Colon (tissue), 2 donors: Measurements from ENCODE around the gene PRSS38.

Source experiments
- FAIRE-seq: peaks from 2 replicates; lab custom pipeline; 2012; peaks lifted over from hg19 to GRCh38; lab: Jason Lieb, UNC
- donor health status: control.
- donor health status: control.

PRSS38 gene

GRCh38 chr1:227886503-227886961 is 71.1 kb downstream of the PRSS38 start:
- FAIRE-seq, result no peak

- no peak for FAIRE-seq
Observed at GRCh38 chr1:227886993-227887696, 71.7 kb downstream of the PRSS38 start.

- no peak for FAIRE-seq
Observed at GRCh38 chr1:227887697-227888403, 72.4 kb downstream of the PRSS38 start.

- no peak for FAIRE-seq
Observed at GRCh38 chr1:227888404-227889046, 73.0 kb downstream of the PRSS38 start.

DNA sequence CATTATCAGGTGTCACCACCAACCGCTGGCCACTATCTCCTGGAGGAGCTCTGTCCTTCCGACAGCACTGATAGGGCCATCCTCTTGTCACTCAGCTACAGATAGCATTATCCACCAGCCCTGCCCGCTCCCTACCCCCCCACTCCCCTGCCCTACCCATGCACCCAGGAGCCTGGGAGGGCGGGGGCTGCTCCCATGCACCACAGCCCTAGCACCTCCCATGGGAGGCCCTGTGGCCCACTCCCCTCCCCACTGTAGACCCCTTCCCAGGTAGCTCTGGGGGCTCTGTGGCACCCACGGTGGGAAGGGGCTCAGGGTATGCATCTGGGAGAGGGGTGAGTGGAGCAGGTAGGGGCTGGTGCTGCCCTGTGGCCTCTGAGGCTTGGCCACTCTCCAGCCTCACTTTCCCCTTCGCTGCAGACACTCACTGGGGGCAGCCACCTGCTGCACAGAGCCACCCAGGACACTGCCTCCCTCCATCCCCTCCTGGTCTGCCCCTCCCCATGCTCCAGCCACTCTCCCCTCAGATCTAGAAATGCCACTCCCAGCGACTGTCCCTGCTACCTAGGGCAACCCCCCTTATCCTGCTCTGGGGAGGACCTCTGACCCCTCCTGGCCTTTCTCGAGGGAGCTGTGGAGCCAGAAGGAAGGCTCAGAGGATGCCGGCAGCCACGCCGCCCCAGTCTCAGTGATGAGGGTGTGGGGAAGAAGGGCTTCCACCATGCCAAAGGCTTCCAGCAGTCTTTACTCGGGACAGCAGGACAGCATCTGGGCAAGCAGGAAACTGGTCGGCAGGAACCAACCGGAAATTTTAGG is 73.8 kb downstream of the PRSS38 start:
- FAIRE-seq, result no peak

GRCh38 chr1:227889863-227890405 is 74.5 kb downstream of the PRSS38 start:
- FAIRE-seq, result no peak

GRCh38 chr1:227890451-227891222 is 75.2 kb downstream of the PRSS38 start:
- no peak for FAIRE-seq

- no peak for FAIRE-seq
Observed at GRCh38 chr1:227891223-227891954, 75.9 kb downstream of the PRSS38 start.

GRCh38 chr1:227891955-227892488 is 76.5 kb downstream of the PRSS38 start:
- FAIRE-seq, result no peak

DNA sequence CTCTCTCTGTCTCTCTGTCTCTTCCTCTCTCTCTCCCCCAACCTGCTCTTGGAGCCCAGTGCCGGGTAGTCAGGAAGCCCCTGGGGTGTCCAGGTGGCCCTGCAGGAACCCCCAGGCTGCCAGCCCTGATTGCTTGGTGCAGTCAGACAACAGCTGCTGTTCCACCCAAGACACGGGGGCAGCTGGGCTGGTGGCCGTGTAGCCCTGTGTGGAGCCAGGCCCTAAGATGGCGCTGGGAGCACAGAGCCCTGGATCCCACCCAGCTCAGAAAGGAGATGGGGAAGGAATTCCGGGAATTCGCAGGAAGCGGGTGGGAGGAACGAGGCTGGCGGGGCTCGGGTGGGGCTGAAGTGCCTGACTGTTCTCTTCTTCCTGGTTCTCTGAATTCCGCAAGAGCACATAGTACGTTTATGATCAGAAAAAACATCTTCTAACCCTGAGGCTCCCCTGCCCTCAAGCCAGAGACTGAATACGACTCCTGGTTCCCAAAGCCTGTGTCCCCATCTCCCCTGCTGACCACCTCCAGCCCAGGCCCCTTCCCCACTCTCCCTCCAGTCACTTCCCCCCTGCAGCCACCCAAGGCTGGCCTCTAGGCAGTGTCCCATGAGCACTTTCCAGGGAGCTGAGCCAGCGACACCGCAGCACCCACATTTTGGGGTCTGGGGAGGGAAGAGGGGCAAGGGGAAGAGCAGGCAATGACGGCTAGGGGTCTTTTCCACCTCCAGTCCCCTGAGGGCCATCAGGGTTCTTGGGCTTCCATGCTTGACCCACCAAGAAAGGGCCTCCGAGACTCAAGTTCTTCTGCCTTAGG is 77.2 kb downstream of the PRSS38 start:
- FAIRE-seq, result no peak

GRCh38 chr1:227893300-227893948 is 77.9 kb downstream of the PRSS38 start:
- no peak for FAIRE-seq

DNA sequence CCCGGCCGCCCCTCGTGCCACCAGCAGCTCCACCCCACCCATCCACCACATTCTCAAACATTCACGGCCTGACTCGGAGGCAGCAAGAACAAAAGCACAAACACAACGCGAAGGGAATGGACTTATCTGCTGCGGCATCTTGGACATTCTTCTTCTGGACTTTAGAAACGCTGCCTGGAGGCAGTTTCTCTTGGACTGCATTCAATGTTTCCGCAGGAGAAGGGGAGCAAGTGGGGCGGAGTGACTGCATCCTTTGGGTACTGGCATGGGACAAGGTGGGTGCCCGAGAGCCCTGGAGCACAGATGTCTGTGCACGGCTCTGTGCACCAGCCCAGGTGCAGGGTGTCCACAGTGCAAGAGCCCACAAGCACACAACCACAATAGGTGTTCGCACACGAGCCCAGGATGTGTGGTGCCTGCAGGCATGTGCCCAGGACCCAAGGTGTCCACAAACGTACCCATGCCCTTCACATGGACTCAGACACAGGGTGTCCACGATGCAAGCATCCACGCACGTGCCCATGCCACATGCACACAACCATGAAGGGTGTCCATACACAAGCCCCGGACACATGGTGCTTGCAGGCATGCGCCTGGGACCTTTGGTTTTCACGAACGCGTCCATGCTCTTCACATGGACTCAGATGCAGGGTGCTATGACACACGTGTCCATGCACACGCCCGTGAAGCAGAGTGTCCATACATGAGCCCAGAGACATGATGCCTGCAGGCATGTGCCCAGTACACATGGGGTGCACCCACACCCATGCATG is 78.7 kb downstream of the PRSS38 start:
- FAIRE-seq, result no peak

DNA sequence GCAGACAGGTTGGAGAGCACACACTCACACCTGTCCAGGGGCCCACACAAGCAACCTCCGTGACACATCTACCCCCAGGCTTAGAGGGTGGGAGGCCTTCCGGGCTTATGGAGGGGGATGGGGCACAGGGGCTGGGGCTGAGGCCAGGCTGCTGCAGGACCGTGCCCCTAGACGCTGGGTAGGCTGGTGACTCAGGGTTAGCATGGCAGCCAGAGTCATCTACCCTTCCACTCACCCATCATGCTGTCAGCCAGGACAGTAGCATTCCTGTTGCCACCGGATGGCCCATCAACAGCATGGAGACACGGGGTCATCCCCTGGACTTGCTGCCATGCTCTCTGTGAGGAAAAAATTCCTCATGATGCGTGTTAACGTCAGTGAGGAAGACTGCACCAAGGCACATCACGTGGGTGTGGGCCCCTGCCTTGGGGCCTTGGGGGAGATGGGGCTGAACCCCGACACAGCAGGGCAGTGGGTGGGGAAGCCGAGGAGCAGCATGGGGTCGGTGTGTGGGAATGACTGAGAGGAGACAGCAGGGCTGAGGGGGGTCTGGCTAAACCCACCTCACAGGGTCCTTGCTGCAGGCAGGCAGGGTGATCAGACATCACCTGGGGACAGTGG is 79.5 kb downstream of the PRSS38 start:
- no peak for FAIRE-seq
